Adrenal gland (tissue), 12 donors: ENCODE results near the gene UBE2E3. TPM values are rescaled to one million over a fixed set of nuclear protein-coding genes. Genes with fewer than 3 reads are reported as not detected.

ENCODE experiments used
- DNase-seq, 7 donors: peaks; one replicate each; pipeline ENCODE4 v3.0.0-alpha.2; 2019 to 2020
- H3K27ac ChIP-seq, 5 donors: fragments of 200-600 bp; sonication (generic) in 4 of 5; 1 replicate in 3 of 5; 2 replicates in 2 of 5; pipeline versions ENCODE4 v1.5.1 to v1.8.0; 2016 to 2020; ENCODE audit warnings: mild to moderate bottlenecking in 1 of 5
- H3K27me3 ChIP-seq: fragments of 200-600 bp; 2 replicates; pipeline ENCODE4 v1.8.0; 2021
- H3K36me3 ChIP-seq, 2 donors: fragments of 200-600 bp; replicated peaks in 1 of 2; 1 replicate in 1 of 2; 2 replicates in 1 of 2; pipeline versions ENCODE4 v1.5.1 to v1.8.0; 2018 to 2022
- H3K4me1 ChIP-seq, 2 donors: fragments of 200-600 bp; replicated peaks in 1 of 2; 1 replicate in 1 of 2; 2 replicates in 1 of 2; pipeline versions ENCODE4 v1.5.1 to v1.8.0; 2018 to 2021
- H3K4me3 ChIP-seq, 4 donors: fragments of 200-600 bp; sonication (generic) in 3 of 4; one replicate each; pipeline ENCODE4 v1.5.1; 2016 to 2018
- H3K9me3 ChIP-seq, 3 donors: fragments of 200-600 bp; sonication (generic) in 1 of 3; replicated peaks in 1 of 3; 1 replicate in 2 of 3; 2 replicates in 1 of 3; pipeline versions ENCODE4 v1.5.1 to v1.8.0; 2016 to 2021
- CTCF ChIP-seq, 6 experiments: fragments of 450-650 bp in 4 of 6; fragments of 200-600 bp in 2 of 6; sonication (generic) in 1 of 6; IDR thresholded peaks; 1 replicate in 5 of 6; 2 replicates in 1 of 6; pipeline versions ENCODE4 v1.5.1 to v1.8.0; 2016 to 2021; ENCODE audit warnings: antibody characterized with exemption in 6 of 6, mild to moderate bottlenecking in 2 of 6, moderate library complexity in 1 of 6
- POLR2A ChIP-seq, 2 donors: fragments of 450-650 bp; IDR thresholded peaks; one replicate each; pipeline ENCODE4 v1.6.1; 2017; ENCODE audit warnings: antibody characterized with exemption in 2 of 2, mild to moderate bottlenecking in 2 of 2, moderate library complexity in 1 of 2
- WGBS, 4 donors: extraction: QIAGEN DNeasy Blood & Tissue Kit in 2 of 4; methylation state at CpG; one replicate each; pipeline versions ENCODE4 v1.1.5 to v1.1.7; 2013 to 2017; 5-methylcytosine and 5-hydroxymethylcytosine counted together
- intact Hi-C, 2 donors: fragments of 100-400 bp; cut with DNase I; formaldehyde crosslinking; loops; one replicate each; pipeline versions ENCODE4 v1.14.1 to v1.15.0; 2022 to 2023
- polyA plus RNA-seq, 3 donors: library from polyadenylated mRNA; stranded (reverse); fragments of 200-250 nt in 2 of 3; fragments of 350-450 nt in 1 of 3; fragmentation: Illumina TruSeq in 1 of 3; extraction: RNeasy Lipid Tissue Mini Kit (QIAGEN cat#74804) in 1 of 3; gene quantifications; one replicate each; pipeline ENCODE4 v1.2.3, GENCODE V29; 2013 to 2014
- total RNA-seq, 9 donors: library from RNA; depleted of rRNA in 4 of 9; stranded (reverse); fragments of >200 nt in 4 of 9; fragments of 120-200 nt in 1 of 9; fragmentation: NEBNext Ultra II Directional in 1 of 9; extraction: Animal tissue kit (Norgen Biotek cat#: 25700) in 1 of 9; gene quantifications; one replicate each; pipeline versions ENCODE4 v1.1.0 to v1.2.4, GENCODE V29; 2013 to 2023
- donor health status: healthy with polysubstance abuse.
- donor health status: Bipolar disorder and iron deficiency.
- donor health status: DM: yes; HTN: yes; CAD: no.
- donor health status: DM: no; HTN: no; CAD: no.
- donor health status: DM: no; HTN: no; CAD: no.
- donor health status: DM: yes; HTN: yes; CAD: no.

Gene UBE2E3
- total and polyA plus RNA-seq, 12 donors: 30.8 to 87.1 (median 51.0) TPM

GRCh38 chr2:180949896-180950295 lies 30.5 kb upstream of the UBE2E3 start:
- DNase-seq: no peak
- no peaks in the 10 kb centered on the region for H3K27me3 ChIP-seq
- H3K4me1 ChIP-seq: no peaks in the 10 kb centered on the region
- no peak overlapping the region for H3K4me3 ChIP-seq
- TF ChIP-seq CTCF (IDR thresholded peaks at IDR 0.05) (no peak), POLR2A (IDR thresholded peaks at IDR 0.05) (no peak)
- no peaks in the 10 kb centered on the region for H3K36me3 ChIP-seq
- no peak overlapping the region for H3K27ac ChIP-seq
- 0 to 49% (median 0%) methylated on average over 1 of the region's 1 CpG for WGBS, 4 donors
- intact Hi-C loops: no loop called here
- H3K9me3 ChIP-seq: no peaks in the 10 kb centered on the region

GRCh38 chr2:180952082-180952481 lies 28.3 kb upstream of the UBE2E3 start:
- no peak for TF ChIP-seq POLR2A (IDR thresholded peaks at IDR 0.05)
- Histone ChIP-seq H3K27me3 (no peaks in the 10 kb centered on the region), H3K36me3 (no peaks in the 10 kb centered on the region), H3K27ac (no peak overlapping the region), H3K4me3 (no peak overlapping the region), H3K4me1 (no peaks in the 10 kb centered on the region), H3K9me3 (no peaks in the 10 kb centered on the region)
- WGBS, 4 donors: 79 to 89% (median 86%) methylated on average over 2 of the region's 2 CpGs
- intact Hi-C loops: no loop called here
- DNase-seq: no peak

- TF ChIP-seq POLR2A (IDR thresholded peaks at IDR 0.05) (no peak), CTCF (IDR thresholded peaks at IDR 0.05) (no peak)
- H3K27ac ChIP-seq: no peak overlapping the region
- H3K9me3 ChIP-seq: no peaks in the 10 kb centered on the region
- H3K27me3 ChIP-seq: no peaks in the 10 kb centered on the region
- no peak overlapping the region for H3K4me3 ChIP-seq
- DNase-seq: no peak
- no peaks in the 10 kb centered on the region for H3K4me1 ChIP-seq
- intact Hi-C loops: no loop called here
- H3K36me3 ChIP-seq: no peaks in the 10 kb centered on the region
Measured at GRCh38 chr2:180952731-180953336, 27.6 kb upstream of the UBE2E3 start.

- H3K27me3 ChIP-seq: no peaks in the 10 kb centered on the region
- H3K27ac ChIP-seq: no peak overlapping the region
Measured at GRCh38 chr2:180953550-180953949, 26.9 kb upstream of the UBE2E3 start.

More at GRCh38 chr2:180953550-180953949, 26.9 kb upstream of the UBE2E3 start:
- intact Hi-C loops: no loop called here
- no peak overlapping the region for H3K4me3 ChIP-seq
- no peak for DNase-seq
- no peaks in the 10 kb centered on the region for H3K9me3 ChIP-seq
- TF ChIP-seq CTCF (IDR thresholded peaks at IDR 0.05) (no peak), POLR2A (IDR thresholded peaks at IDR 0.05) (no peak)
- no peaks in the 10 kb centered on the region for H3K36me3 ChIP-seq
- H3K4me1 ChIP-seq: no peaks in the 10 kb centered on the region
